Cardiac fibroblast (primary cell): ENCODE results near the gene BST1.

Experiments
- DNase-seq, 2 donors: peaks; one replicate each; pipeline versions ENCODE4 v3.0.0 to v3.0.0-alpha.2; 2010; ENCODE audit warnings: low read depth in 2 of 2
- H3K4me3 ChIP-seq, 2 donors: replicated peaks in 1 of 2; 1 replicate in 1 of 2; 2 replicates in 1 of 2; pipeline ENCODE4 v1.5.1; 2011; ENCODE audit warnings: low read depth in 2 of 2, low read length in 2 of 2, mild to moderate bottlenecking in 2 of 2, moderate library complexity in 1 of 2
- CTCF ChIP-seq: IDR thresholded peaks from one replicate; pipeline ENCODE4 v1.5.1; 2011; ENCODE audit warnings: low read depth, mild to moderate bottlenecking, low read length, inconsistent platforms

BST1 gene

GRCh38 chr4:15716115-15716514 is 13.2 kb downstream of the BST1 start:
- no peak for TF ChIP-seq CTCF
- no peak for DNase-seq

GRCh38 chr4:15717086-15717485 is 14.2 kb downstream of the BST1 start:
- no peak overlapping the region for H3K4me3 ChIP-seq
- no peak for TF ChIP-seq CTCF
- peak; percentile 56 to 70 for DNase-seq

More at GRCh38 chr4:15716115-15716514, 13.2 kb downstream of the BST1 start:
- no peak overlapping the region for H3K4me3 ChIP-seq

- TF ChIP-seq CTCF = no peak
- no peak for DNase-seq
- H3K4me3 ChIP-seq = no peak overlapping the region
Measured at GRCh38 chr4:15717657-15718416, 15.0 kb downstream of the BST1 start.

GRCh38 chr4:15718465-15718864 is 15.6 kb downstream of the BST1 start:
- DNase-seq = no peak
- no peak for TF ChIP-seq CTCF
- no peak overlapping the region for H3K4me3 ChIP-seq

GRCh38 chr4:15718959-15719358 is 16.1 kb downstream of the BST1 start:
- H3K4me3 ChIP-seq = no peak overlapping the region
- no peak for TF ChIP-seq CTCF
- no peak for DNase-seq

- no peak overlapping the region for H3K4me3 ChIP-seq
- no peak for TF ChIP-seq CTCF
- peak in 1 of 2 donors; percentile 45 for DNase-seq
Measured at GRCh38 chr4:15719506-15719905, 16.6 kb downstream of the BST1 start.

GRCh38 chr4:15720851-15721250 is 18.0 kb downstream of the BST1 start:
- DNase-seq = no peak
- TF ChIP-seq CTCF = no peak
- no peak overlapping the region for H3K4me3 ChIP-seq
